OCI-LY1 (cell line): ENCODE results near the gene ABCG8.

Source experiments
- H2AFZ ChIP-seq: fragments of 200-600 bp; sonication (generic), shearing (Covaris generic); 2 replicates; pipeline ENCODE4 v1.6.0; 2014; ENCODE audit warnings: antibody characterized with exemption, mild to moderate bottlenecking, low read length
- H3F3A ChIP-seq: fragments of 200-600 bp; sonication (generic), shearing (Covaris generic); 2 replicates; pipeline ENCODE4 v1.6.0; 2014; ENCODE audit warnings: mild to moderate bottlenecking, antibody characterized with exemption, low read length, moderate library complexity; ENCODE audit not compliant: insufficient read depth
- H3K27ac ChIP-seq: fragments of 200-600 bp; sonication (generic); 2 replicates; pipeline ENCODE4 v1.5.1; 2014; ENCODE audit warnings: low read length, mixed run types, mild to moderate bottlenecking, low read depth; ENCODE audit not compliant: poor library complexity, severe bottlenecking
- H3K27me3 ChIP-seq: fragments of 200-600 bp; sonication (generic); 2 replicates; pipeline ENCODE4 v1.6.0; 2014; ENCODE audit warnings: antibody characterized with exemption, mild to moderate bottlenecking, low read length, moderate library complexity; ENCODE audit not compliant: insufficient read depth
- H3K36me3 ChIP-seq: fragments of 200-600 bp; sonication (generic); 2 replicates; pipeline ENCODE4 v1.6.1; 2014; ENCODE audit warnings: mild to moderate bottlenecking, antibody characterized with exemption, low read length, moderate library complexity, mixed read lengths; ENCODE audit not compliant: insufficient read depth
- H3K4me1 ChIP-seq: fragments of 200-600 bp; sonication (generic); 2 replicates; pipeline ENCODE4 v1.5.1; 2014; ENCODE audit warnings: mild to moderate bottlenecking, low read length, moderate library complexity; ENCODE audit not compliant: insufficient read depth, severe bottlenecking
- H3K4me2 ChIP-seq: fragments of 200-600 bp; sonication (generic), shearing (Covaris generic); 2 replicates; pipeline ENCODE4 v1.6.1; 2014; ENCODE audit warnings: low read length
- H3K4me3 ChIP-seq: fragments of 200-600 bp; sonication (generic); 2 replicates; pipeline ENCODE4 v1.5.1; 2014; ENCODE audit warnings: low read length, low read depth, mild to moderate bottlenecking, mixed read lengths; ENCODE audit not compliant: poor library complexity, severe bottlenecking
- H3K79me2 ChIP-seq: fragments of 200-600 bp; shearing (Covaris generic); 2 replicates; pipeline ENCODE4 v1.6.1; 2016; ENCODE audit warnings: mixed run types, low read length, mixed read lengths; ENCODE audit not compliant: insufficient read depth
- H3K9ac ChIP-seq: fragments of 200-600 bp; sonication (generic), shearing (Covaris generic); 2 replicates; pipeline ENCODE4 v1.6.1; 2014; ENCODE audit warnings: mild to moderate bottlenecking, low read length, mixed read lengths
- H3K9me2 ChIP-seq: fragments of 200-600 bp; sonication (generic), shearing (Covaris generic); 2 replicates; pipeline ENCODE4 v1.6.1; 2014; ENCODE audit warnings: low read depth, mild to moderate bottlenecking, low read length, mixed read lengths
- H3K9me3 ChIP-seq: fragments of 200-600 bp; shearing (Covaris generic); 2 replicates; pipeline ENCODE4 v1.6.1; 2014; ENCODE audit warnings: low read length, mixed read lengths
- H4K20me1 ChIP-seq: fragments of 200-600 bp; sonication (generic), shearing (Covaris generic); 2 replicates; pipeline ENCODE4 v1.6.0; 2016; ENCODE audit warnings: mild to moderate bottlenecking, low read length; ENCODE audit not compliant: insufficient read depth
- CTCF ChIP-seq: fragments of 200-600 bp; sonication (generic), shearing (Covaris generic); IDR thresholded peaks from 2 replicates; pipeline ENCODE4 v1.5.1; 2017; ENCODE audit warnings: mild to moderate bottlenecking, antibody characterized with exemption, low read length, moderate library complexity, mixed read lengths
- EZH2 ChIP-seq: fragments of 200-600 bp; sonication (generic), shearing (Covaris generic); IDR thresholded peaks from 2 replicates; pipeline ENCODE4 v1.8.0; 2017; ENCODE audit warnings: borderline replicate concordance, mixed run types, mild to moderate bottlenecking, antibody characterized with exemption, low read length, moderate library complexity, mixed read lengths

The ABCG8 gene

GRCh38 chr2:43792653-43793052, 46.1 kb upstream of the ABCG8 start:
- TF ChIP-seq EZH2 = no peak
- Histone ChIP-seq H3K27ac (no peak overlapping the region), H3K9me3 (no peaks in the 10 kb centered on the region), H3K79me2 (no peaks in the 10 kb centered on the region), H3K9me2 (no peaks in the 10 kb centered on the region), H3K9ac (no peak overlapping the region), H4K20me1 (no peaks in the 10 kb centered on the region), H3F3A (no peaks in the 10 kb centered on the region), H3K4me1 (no peaks in the 10 kb centered on the region), H2AFZ (no peak overlapping the region), H3K4me3 (no peak overlapping the region), H3K27me3 (no peaks in the 10 kb centered on the region), H3K36me3 (no peaks in the 10 kb centered on the region), H3K4me2 (no peak overlapping the region)

DNA sequence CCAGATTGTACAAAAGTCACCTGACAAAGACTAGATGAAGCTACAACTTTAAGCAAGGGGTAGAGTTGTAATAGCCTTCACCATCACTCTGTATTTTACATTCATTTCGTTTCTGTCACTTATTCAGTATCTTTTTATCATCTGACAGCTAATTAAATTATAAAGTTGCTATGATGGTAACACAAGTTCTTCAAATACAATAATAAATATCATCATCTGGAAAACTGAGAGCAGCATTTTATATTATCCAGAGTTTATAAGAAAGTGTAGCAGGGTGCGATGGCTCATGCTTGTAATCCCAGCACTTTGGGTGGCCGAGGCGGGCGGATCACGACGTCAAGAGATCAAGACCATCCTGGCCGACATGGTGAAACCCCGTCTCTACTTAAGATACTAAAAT, 43.8 kb upstream of the ABCG8 start:
- Histone ChIP-seq H3K36me3 (no peaks in the 10 kb centered on the region), H2AFZ (no peak overlapping the region), H3K4me3 (no peak overlapping the region), H3F3A (no peaks in the 10 kb centered on the region), H3K27me3 (no peaks in the 10 kb centered on the region), H3K9ac (no peak overlapping the region), H3K9me2 (no peaks in the 10 kb centered on the region), H3K27ac (no peak overlapping the region), H3K4me2 (no peak overlapping the region), H3K79me2 (no peaks in the 10 kb centered on the region), H3K4me1 (no peaks in the 10 kb centered on the region), H3K9me3 (no peaks in the 10 kb centered on the region), H4K20me1 (no peaks in the 10 kb centered on the region)
- TF ChIP-seq CTCF = no peak
- no peak for TF ChIP-seq EZH2

- Histone ChIP-seq H3K9me2 (no peaks in the 10 kb centered on the region), H3K79me2 (no peaks in the 10 kb centered on the region), H2AFZ (no peak overlapping the region), H3F3A (no peaks in the 10 kb centered on the region), H4K20me1 (no peaks in the 10 kb centered on the region), H3K4me3 (no peak overlapping the region), H3K4me2 (no peak overlapping the region), H3K9ac (no peak overlapping the region), H3K4me1 (no peaks in the 10 kb centered on the region), H3K36me3 (no peaks in the 10 kb centered on the region), H3K27ac (no peak overlapping the region), H3K9me3 (no peaks in the 10 kb centered on the region), H3K27me3 (no peaks in the 10 kb centered on the region)
- no peak for TF ChIP-seq CTCF
- TF ChIP-seq EZH2 = no peak
These were observed 42.6 kb upstream of the ABCG8 start for GRCh38 chr2:43796206-43796605.

- no peaks in the 10 kb centered on the region for H3K9me3 ChIP-seq
- no peaks in the 10 kb centered on the region for H3K27me3 ChIP-seq
- no peak overlapping the region for H3K9ac ChIP-seq
- no peak overlapping the region for H3K4me3 ChIP-seq
- no peak overlapping the region for H3K4me2 ChIP-seq
- H3K36me3 ChIP-seq = no peaks in the 10 kb centered on the region
- H3K4me1 ChIP-seq = no peaks in the 10 kb centered on the region
- H3F3A ChIP-seq = no peaks in the 10 kb centered on the region
- no peak overlapping the region for H2AFZ ChIP-seq
- H3K9me2 ChIP-seq = no peaks in the 10 kb centered on the region
- H4K20me1 ChIP-seq = no peaks in the 10 kb centered on the region
- H3K27ac ChIP-seq = no peak overlapping the region
- TF ChIP-seq EZH2 (no peak), CTCF (peak; percentile 55)
- no peaks in the 10 kb centered on the region for H3K79me2 ChIP-seq
These were observed 40.5 kb upstream of the ABCG8 start for GRCh38 chr2:43798300-43798699.
